ENCODE results near the gene NPAS2. TPM values are rescaled to one million over a fixed set of nuclear protein-coding genes. Genes with fewer than 3 reads are reported as not detected.
A peak's percentile ranks its signal among the peaks of the same experiment; 100 is the strongest.

The NPAS2 gene
- total RNA-seq, 1 donor, result 8.7 TPM

- no peak for TF ChIP-seq CTCF (IDR thresholded peaks at IDR 0.05; ENCODE audit: extremely low read depth, low read depth, low read length)
- Histone ChIP-seq H3K4me2 (ENCODE audit: insufficient read depth, low read length) (no peak overlapping the region), H4K20me1 (ENCODE audit: insufficient read depth, low read length) (no peaks in the 10 kb centered on the region), H3K27ac (ENCODE audit: low read depth, low read length) (peak overlapping the region; percentile 3), H3K36me3 (ENCODE audit: insufficient read depth, low read length) (no peaks in the 10 kb centered on the region), H3K79me2 (ENCODE audit: insufficient read depth, low read length) (peaks cover 2% of the 10 kb centered on the region), H3K4me3 (ENCODE audit: insufficient read depth, low read length) (no peak overlapping the region), H3K27me3 (ENCODE audit: insufficient read depth, low read length) (no peaks in the 10 kb centered on the region), H2AFZ (ENCODE audit: low read length) (no peak overlapping the region), H3K9me3 (ENCODE audit: low read depth, low read length) (no peaks in the 10 kb centered on the region), H3K4me1 (ENCODE audit: insufficient read depth, low read length) (peaks cover 19% of the 10 kb centered on the region)
- no peak for DNase-seq (ENCODE audit: insufficient read length, low spot score, missing footprints)
Observed at GRCh38 chr2:100876231-100876860, 56.4 kb downstream of the NPAS2 start.

DNA sequence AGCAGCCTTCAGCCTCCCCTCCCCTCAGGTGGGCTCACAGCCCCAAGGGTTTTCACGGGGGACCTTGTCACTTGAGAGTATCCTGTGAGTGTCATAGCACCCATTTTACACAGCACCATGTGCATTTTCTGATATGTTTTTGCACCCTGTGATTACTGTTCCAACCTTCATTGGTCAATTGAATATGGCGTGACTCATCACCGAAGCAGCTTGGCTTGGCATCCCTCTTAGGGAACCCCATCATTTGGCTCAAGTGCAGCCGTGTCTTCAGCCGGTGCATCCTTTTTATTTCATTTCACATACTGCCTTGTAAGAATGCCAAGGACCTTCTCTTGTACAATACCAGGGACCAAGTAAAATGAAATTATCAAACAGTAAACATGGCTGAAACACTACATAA lies 57.6 kb downstream of the NPAS2 start:
- no peaks in the 10 kb centered on the region for H3K36me3 ChIP-seq (ENCODE audit: insufficient read depth, low read length)
- DNase-seq (ENCODE audit: insufficient read length, low spot score, missing footprints), result no peak
- H3K79me2 ChIP-seq (ENCODE audit: insufficient read depth, low read length), result peaks cover 2% of the 10 kb centered on the region
- no peak overlapping the region for H2AFZ ChIP-seq (ENCODE audit: low read length)
- no peak overlapping the region for H3K27ac ChIP-seq (ENCODE audit: low read depth, low read length)
- TF ChIP-seq CTCF (IDR thresholded peaks at IDR 0.05; ENCODE audit: extremely low read depth, low read depth, low read length), result no peak
- peak overlapping the region; percentile 14 for H3K4me2 ChIP-seq (ENCODE audit: insufficient read depth, low read length)
- H4K20me1 ChIP-seq (ENCODE audit: insufficient read depth, low read length), result no peaks in the 10 kb centered on the region
- H3K9me3 ChIP-seq (ENCODE audit: low read depth, low read length), result no peaks in the 10 kb centered on the region
- peaks cover 19% of the 10 kb centered on the region for H3K4me1 ChIP-seq (ENCODE audit: insufficient read depth, low read length)
- H3K4me3 ChIP-seq (ENCODE audit: insufficient read depth, low read length), result no peak overlapping the region
- H3K27me3 ChIP-seq (ENCODE audit: insufficient read depth, low read length), result no peaks in the 10 kb centered on the region

DNA sequence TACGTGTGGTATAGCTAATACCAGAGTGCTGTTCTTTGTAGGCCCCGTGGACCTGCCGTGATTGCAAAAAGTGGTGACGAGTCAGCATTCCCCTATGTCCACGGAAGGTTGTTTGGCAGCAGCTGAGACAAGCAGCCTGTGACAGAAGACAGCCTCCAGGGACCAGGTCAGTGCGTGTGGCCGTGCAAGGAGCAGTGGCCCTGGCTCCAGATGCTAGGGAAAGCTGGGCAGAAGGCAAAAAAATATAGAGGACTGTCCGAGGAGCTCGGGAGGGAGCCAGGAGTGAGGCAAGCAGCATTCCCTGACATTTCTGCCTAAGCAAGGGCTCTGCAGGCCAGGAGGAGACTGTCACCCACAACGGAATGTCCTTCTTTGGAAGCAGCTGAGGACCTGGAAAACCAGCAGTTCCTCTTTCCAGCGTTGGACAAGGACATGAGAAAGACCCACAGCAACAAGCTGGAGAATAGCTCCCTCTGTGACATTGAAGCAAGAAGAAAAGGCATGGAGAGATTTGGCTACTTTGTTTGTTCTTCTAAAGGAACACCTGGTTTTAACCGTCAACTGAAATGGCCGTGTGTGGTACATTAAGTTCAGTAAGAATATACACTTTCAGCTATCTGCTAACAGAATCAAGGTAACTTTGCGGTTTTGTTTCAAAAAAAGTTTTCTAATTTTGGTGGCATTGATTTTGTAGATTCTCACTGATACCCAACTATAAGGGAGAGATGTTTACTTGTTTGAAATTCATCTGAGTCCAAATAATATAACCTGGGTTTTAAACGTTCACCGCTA lies 58.3 kb downstream of the NPAS2 start:
- Histone ChIP-seq H2AFZ (ENCODE audit: low read length) (no peak overlapping the region), H3K9me3 (ENCODE audit: low read depth, low read length) (no peaks in the 10 kb centered on the region), H3K36me3 (ENCODE audit: insufficient read depth, low read length) (no peaks in the 10 kb centered on the region), H3K27ac (ENCODE audit: low read depth, low read length) (no peak overlapping the region), H3K4me1 (ENCODE audit: insufficient read depth, low read length) (peaks cover 19% of the 10 kb centered on the region), H3K4me2 (ENCODE audit: insufficient read depth, low read length) (no peak overlapping the region), H3K79me2 (ENCODE audit: insufficient read depth, low read length) (peaks cover 2% of the 10 kb centered on the region), H3K4me3 (ENCODE audit: insufficient read depth, low read length) (no peak overlapping the region), H3K27me3 (ENCODE audit: insufficient read depth, low read length) (peaks cover 5% of the 10 kb centered on the region), H4K20me1 (ENCODE audit: insufficient read depth, low read length) (no peaks in the 10 kb centered on the region)
- peak; percentile 76 for DNase-seq (ENCODE audit: insufficient read length, low spot score, missing footprints)
- TF ChIP-seq CTCF (IDR thresholded peaks at IDR 0.05; ENCODE audit: extremely low read depth, low read depth, low read length), result no peak

DNA sequence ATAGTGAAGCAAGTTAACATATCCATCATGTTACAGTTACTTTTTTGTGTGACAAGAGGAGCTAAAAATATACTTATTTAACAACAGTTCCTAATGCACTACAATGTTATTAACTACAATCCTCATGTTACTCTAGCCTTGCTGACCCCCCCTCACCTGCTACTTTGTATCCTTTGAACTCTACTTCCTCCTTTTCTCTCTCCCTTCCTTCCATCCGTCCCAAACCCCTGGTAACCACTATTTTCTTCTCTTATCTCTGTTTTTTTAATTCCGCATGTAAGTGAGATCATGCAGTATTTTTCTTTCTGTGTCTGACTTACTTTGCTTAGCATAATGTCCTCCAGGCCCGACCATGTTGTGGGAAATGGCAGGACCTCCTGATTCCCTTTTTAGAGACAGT lies 59.4 kb downstream of the NPAS2 start:
- TF ChIP-seq CTCF (IDR thresholded peaks at IDR 0.05; ENCODE audit: extremely low read depth, low read depth, low read length), result no peak
- H3K4me1 ChIP-seq (ENCODE audit: insufficient read depth, low read length), result peaks cover 19% of the 10 kb centered on the region

More for the DNA sequence above, 59.4 kb downstream of the NPAS2 start:
- Histone ChIP-seq H4K20me1 (ENCODE audit: insufficient read depth, low read length) (no peaks in the 10 kb centered on the region), H3K27ac (ENCODE audit: low read depth, low read length) (no peak overlapping the region), H2AFZ (ENCODE audit: low read length) (no peak overlapping the region), H3K9me3 (ENCODE audit: low read depth, low read length) (no peaks in the 10 kb centered on the region), H3K27me3 (ENCODE audit: insufficient read depth, low read length) (peaks cover 5% of the 10 kb centered on the region), H3K4me3 (ENCODE audit: insufficient read depth, low read length) (no peak overlapping the region), H3K79me2 (ENCODE audit: insufficient read depth, low read length) (peaks cover 2% of the 10 kb centered on the region), H3K36me3 (ENCODE audit: insufficient read depth, low read length) (no peaks in the 10 kb centered on the region), H3K4me2 (ENCODE audit: insufficient read depth, low read length) (no peak overlapping the region)
- DNase-seq (ENCODE audit: insufficient read length, low spot score, missing footprints), result no peak

All from osteoblast (primary cell).